ENCODE measurements around the gene SCGN. TPM values are rescaled to one million over a fixed set of nuclear protein-coding genes. Genes with fewer than 3 reads are reported as not detected.

SCGN gene
- total and polyA plus RNA-seq, 2 of the 13 experiments (the other 11 are each of a cell fraction or from before 2014, with no cell fraction given) = 2.9 to 29.0 TPM

DNA sequence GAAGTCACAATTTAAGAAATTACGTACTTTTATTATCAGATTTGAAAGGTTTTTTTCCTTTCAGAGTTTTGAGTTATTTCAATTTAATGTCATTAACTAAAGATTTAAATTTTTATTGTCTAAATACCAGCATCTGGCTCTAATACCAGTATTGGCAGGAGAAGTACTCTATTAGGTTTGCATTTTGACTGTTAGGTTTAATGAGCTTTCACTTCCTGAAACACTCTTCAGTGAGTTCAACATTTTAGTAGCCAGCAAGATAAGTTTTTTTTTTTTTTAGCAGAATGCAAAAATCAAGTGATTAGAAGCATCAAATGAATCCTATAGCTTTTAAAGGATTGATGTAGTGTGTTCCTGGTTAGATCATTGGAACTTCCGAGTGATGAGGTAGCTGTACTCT, 34.0 kb upstream of the SCGN start (continued):
- no peak for TF ChIP-seq ZNF343 (CRISPR knock-in tag; IDR thresholded peaks at IDR 0.05)
- TF ChIP-seq TBX2 (CRISPR knock-in tag; IDR thresholded peaks at IDR 0.05; ENCODE audit: borderline replicate concordance) = no peak

DNA sequence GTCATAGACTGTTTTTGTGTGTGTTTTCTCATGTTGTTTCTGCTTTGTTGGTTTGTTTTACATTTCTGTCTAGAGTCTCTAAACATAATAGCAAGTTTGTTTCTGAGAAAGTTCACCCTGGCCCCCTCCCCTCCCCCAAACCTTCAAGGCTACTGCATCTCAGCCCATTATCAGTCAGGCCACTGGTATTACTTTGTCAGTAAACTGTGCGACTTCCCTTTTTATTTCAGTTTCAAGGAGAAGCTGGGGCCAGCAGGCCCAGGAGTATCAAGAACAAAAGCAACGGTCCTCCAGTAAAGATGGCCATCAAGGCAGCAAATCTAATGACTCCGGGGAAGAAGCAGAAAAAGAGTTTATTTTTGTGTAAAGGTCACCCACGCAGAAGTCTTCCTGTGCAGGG, 32.8 kb upstream of the SCGN start:
- in situ Hi-C loops (cut with HindIII; ENCODE audit: extremely low pct_ligation_motif_present, low pct_unique_long_range_greater_than_20kb) = no loop called here
- no peak overlapping the region for H3K9ac ChIP-seq (ENCODE audit: insufficient read depth, low read depth, low read length)
- FAIRE-seq = no peak
- H3K27me3 ChIP-seq (ENCODE audit: control insufficient read depth in 1 of 2, insufficient read depth in 2 of 2, low read length in 2 of 2) = no peaks in the 10 kb centered on the region
- H3K4me2 ChIP-seq (ENCODE audit: low read depth, low read length) = no peak overlapping the region
- ChIA-PET CTCF (ENCODE audit: low intra/inter-chr PET ratio, low total read pairs) (no interaction called here), POLR2A (no interaction called here)
- H4K20me1 ChIP-seq (ENCODE audit: insufficient read depth, low read length) = no peaks in the 10 kb centered on the region
- DNase-seq (ENCODE audit: low spot score) = no peak
- no peak overlapping the region for H3K27ac ChIP-seq (ENCODE audit: extremely low read length, insufficient read depth, low read length)
- H3K36me3 ChIP-seq (replicated peaks in 1 of 2; ENCODE audit: control insufficient read depth in 1 of 2, insufficient read depth in 2 of 2, low read length in 2 of 2) = no peaks in the 10 kb centered on the region
- intact Hi-C loops (cut with micrococcal nuclease; ENCODE audit: unreplicated experiment) = no loop called here
- H3K4me3 ChIP-seq (replicated peaks in 1 of 3; ENCODE audit: insufficient read depth in 1 of 3, low read depth in 2 of 3, low read length in 3 of 3) = no peak overlapping the region
- no peak for ATAC-seq
- H3K9me3 ChIP-seq (ENCODE audit: low read length) = no peaks in the 10 kb centered on the region
- no peak overlapping the region for H2AFZ ChIP-seq (ENCODE audit: low read length)
- no TSS peak for BruUV-seq (replicated peaks)
- peaks cover 2% of the 10 kb centered on the region for H3K4me1 ChIP-seq (ENCODE audit: insufficient read depth, low read length)
- no peaks in the 10 kb centered on the region for H3K79me2 ChIP-seq (ENCODE audit: insufficient read depth, low read length)
- TF ChIP-seq, protein P1, sequence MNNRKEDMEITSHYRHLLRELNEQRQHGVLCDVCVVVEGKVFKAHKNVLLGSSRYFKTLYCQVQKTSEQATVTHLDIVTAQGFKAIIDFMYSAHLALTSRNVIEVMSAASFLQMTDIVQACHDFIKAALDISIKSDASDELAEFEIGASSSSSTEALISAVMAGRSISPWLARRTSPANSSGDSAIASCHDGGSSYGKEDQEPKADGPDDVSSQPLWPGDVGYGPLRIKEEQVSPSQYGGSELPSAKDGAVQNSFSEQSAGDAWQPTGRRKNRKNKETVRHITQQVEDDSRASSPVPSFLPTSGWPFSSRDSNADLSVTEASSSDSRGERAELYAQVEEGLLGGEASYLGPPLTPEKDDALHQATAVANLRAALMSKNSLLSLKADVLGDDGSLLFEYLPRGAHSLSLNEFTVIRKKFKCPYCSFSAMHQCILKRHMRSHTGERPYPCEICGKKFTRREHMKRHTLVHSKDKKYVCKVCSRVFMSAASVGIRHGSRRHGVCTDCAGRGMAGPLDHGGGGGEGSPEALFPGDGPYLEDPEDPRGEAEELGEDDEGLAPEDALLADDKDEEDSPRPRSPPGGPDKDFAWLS (CRISPR knock-in tag; IDR thresholded peaks at IDR 0.05; ENCODE audit: borderline replicate concordance) = no peak
- TF ChIP-seq ZNF772 (CRISPR knock-in tag; IDR thresholded peaks at IDR 0.05) (no peak), HNRNPK (IDR thresholded peaks at IDR 0.05; ENCODE audit: low read depth, low read length, poor library complexity, severe bottlenecking) (peak; percentile 21), SOX13 (IDR thresholded peaks at IDR 0.05) (no peak), SOX13 (CRISPR knock-in tag; conservative IDR thresholded peaks at IDR 0.05 in 1 of 2, IDR thresholded peaks at IDR 0.05 in 1 of 2) (no peak)
- TF ChIP-seq, protein P2, sequence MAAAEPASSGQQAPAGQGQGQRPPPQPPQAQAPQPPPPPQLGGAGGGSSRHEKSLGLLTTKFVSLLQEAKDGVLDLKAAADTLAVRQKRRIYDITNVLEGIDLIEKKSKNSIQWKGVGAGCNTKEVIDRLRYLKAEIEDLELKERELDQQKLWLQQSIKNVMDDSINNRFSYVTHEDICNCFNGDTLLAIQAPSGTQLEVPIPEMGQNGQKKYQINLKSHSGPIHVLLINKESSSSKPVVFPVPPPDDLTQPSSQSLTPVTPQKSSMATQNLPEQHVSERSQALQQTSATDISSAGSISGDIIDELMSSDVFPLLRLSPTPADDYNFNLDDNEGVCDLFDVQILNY (CRISPR knock-in tag; conservative IDR thresholded peaks at IDR 0.05) = no peak
- TF ChIP-seq, protein P3, sequence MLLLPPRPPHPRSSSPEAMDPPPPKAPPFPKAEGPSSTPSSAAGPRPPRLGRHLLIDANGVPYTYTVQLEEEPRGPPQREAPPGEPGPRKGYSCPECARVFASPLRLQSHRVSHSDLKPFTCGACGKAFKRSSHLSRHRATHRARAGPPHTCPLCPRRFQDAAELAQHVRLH (CRISPR knock-in tag; IDR thresholded peaks at IDR 0.05; ENCODE audit: borderline replicate concordance, low read depth) = no peak
- 62% methylated on average over 4 of the region's 4 CpGs for WGBS (ENCODE audit: low lambda C conversion rate)
